ENCODE results near the gene AFMID. TPM values are rescaled to one million over a fixed set of nuclear protein-coding genes. Genes with fewer than 3 reads are reported as not detected.

AFMID gene
- total RNA-seq, 2 donors from 2014 or later = 78.9 to 94.6 TPM

DNA sequence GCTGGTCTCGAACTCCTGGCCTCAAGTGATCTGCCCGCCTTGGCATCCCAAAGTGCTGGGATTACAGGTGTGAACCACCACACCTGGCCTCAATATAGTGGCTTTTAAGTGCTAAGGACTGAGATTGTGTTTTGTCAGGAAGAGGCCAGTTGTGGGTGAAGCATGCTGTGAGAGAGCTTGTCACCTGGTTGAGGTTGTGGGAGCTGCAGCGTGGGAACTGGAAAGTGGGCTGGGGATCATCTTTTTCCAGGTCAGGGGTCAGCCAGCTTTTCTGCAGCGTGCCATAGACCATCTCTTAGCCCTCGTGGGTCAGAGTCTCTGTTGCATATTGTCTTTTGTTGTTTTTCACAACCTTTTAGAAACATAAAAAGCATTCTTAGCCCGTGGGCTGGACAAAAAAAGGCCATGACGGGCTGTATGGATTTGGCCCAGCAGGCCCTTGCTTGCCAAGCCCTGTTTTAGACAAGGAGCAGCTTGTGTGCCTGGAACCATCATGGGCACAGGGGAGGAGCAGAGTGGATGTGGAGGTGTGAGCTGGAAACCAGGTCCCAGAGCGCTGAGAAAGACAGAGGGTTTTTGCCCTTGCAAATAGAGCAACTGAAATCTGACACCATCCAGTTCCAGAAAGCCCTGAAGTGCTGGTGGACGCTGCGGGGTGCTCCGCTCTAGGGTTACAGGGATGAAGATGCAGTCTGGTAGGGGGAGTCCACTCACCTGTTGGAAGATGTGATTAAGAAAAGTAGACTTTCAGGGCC, 32.4 kb downstream of the AFMID start:
- ATAC-seq (no peak), DNase-seq (no peak)
- intact Hi-C loops (cut with DNase I) = no loop called here
- Histone ChIP-seq H3K27ac (no peak overlapping the region), H3K36me3 (replicated peaks in 1 of 2; ENCODE audit: insufficient read depth in 1 of 2, low read depth in 2 of 2) (no peaks in the 10 kb centered on the region), H3K9me3 (no peaks in the 10 kb centered on the region), H3K4me3 (no peak overlapping the region), H3K4me1 (no peaks in the 10 kb centered on the region), H3K27me3 (no peaks in the 10 kb centered on the region)
- no peak for TF ChIP-seq POLR2A (IDR thresholded peaks at IDR 0.05)
- TF ChIP-seq, protein P1, sequence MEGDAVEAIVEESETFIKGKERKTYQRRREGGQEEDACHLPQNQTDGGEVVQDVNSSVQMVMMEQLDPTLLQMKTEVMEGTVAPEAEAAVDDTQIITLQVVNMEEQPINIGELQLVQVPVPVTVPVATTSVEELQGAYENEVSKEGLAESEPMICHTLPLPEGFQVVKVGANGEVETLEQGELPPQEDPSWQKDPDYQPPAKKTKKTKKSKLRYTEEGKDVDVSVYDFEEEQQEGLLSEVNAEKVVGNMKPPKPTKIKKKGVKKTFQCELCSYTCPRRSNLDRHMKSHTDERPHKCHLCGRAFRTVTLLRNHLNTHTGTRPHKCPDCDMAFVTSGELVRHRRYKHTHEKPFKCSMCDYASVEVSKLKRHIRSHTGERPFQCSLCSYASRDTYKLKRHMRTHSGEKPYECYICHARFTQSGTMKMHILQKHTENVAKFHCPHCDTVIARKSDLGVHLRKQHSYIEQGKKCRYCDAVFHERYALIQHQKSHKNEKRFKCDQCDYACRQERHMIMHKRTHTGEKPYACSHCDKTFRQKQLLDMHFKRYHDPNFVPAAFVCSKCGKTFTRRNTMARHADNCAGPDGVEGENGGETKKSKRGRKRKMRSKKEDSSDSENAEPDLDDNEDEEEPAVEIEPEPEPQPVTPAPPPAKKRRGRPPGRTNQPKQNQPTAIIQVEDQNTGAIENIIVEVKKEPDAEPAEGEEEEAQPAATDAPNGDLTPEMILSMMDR (IDR thresholded peaks at IDR 0.05) = no peak
- WGBS, 2 donors = 89 to 91% methylated on average over 9 to 11 of the region's 11 CpGs

DNA sequence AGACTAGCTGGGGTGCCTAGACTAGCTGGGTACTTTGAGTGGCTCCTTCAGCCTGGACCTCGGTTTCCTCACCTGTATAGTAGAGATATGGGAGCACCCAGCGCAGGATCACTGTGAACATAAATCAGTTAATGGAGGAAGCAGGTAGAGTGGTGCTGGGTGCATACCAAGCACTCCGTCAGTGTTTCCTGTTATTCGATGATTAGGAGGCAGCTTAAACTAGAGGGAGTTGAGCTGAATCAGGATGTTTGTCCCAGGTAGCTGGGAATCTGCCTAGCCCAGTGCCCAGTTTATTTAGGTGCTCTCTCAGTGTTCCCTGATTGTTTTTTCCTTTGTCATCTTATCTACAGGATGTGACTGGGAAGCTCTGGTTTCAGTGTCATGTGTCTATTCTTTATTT, 35.9 kb downstream of the AFMID start:
- TF ChIP-seq, protein P1 (IDR thresholded peaks at IDR 0.05) = no peak
- TF ChIP-seq POLR2A (IDR thresholded peaks at IDR 0.05) = no peak
- H3K9me3 ChIP-seq = no peaks in the 10 kb centered on the region
- no peak overlapping the region for H3K4me3 ChIP-seq
- intact Hi-C loops (cut with DNase I) = no loop called here
- H3K36me3 ChIP-seq (replicated peaks in 1 of 2; ENCODE audit: insufficient read depth in 1 of 2, low read depth in 2 of 2) = no peaks in the 10 kb centered on the region
- H3K27me3 ChIP-seq = no peaks in the 10 kb centered on the region
- 62 to 93% methylated on average over 4 of the region's 4 CpGs for WGBS, 2 donors
- no peaks in the 10 kb centered on the region for H3K4me1 ChIP-seq
- no peak for ATAC-seq
- DNase-seq = no peak
- no peak overlapping the region for H3K27ac ChIP-seq

DNA sequence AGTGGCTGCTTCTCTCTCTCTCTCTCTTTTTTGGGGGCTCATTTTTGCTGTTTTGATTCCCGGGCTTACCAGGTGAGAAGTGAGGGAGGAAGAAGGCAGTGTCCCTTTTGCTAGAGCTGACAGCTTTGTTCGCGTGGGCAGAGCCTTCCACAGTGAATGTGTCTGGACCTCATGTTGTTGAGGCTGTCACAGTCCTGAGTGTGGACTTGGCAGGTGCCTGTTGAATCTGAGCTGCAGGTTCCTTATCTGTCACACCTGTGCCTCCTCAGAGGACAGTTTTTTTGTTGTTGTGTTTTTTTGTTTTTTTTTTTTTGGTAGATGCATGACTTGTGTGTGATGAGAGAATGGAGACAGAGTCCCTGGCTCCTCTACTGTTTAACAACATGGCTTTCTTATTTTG, 36.6 kb downstream of the AFMID start:
- intact Hi-C loops (cut with DNase I) = no loop called here
- no peak overlapping the region for H3K4me3 ChIP-seq
- H3K27ac ChIP-seq = no peak overlapping the region
- H3K4me1 ChIP-seq = no peaks in the 10 kb centered on the region
- no peaks in the 10 kb centered on the region for H3K9me3 ChIP-seq
- ATAC-seq = no peak
- no peak for DNase-seq
- H3K36me3 ChIP-seq (replicated peaks in 1 of 2; ENCODE audit: insufficient read depth in 1 of 2, low read depth in 2 of 2) = no peaks in the 10 kb centered on the region
- TF ChIP-seq, protein P1 (IDR thresholded peaks at IDR 0.05) = no peak
- no peaks in the 10 kb centered on the region for H3K27me3 ChIP-seq
- 73 to 94% methylated on average over 3 of the region's 3 CpGs for WGBS, 2 donors

DNA sequence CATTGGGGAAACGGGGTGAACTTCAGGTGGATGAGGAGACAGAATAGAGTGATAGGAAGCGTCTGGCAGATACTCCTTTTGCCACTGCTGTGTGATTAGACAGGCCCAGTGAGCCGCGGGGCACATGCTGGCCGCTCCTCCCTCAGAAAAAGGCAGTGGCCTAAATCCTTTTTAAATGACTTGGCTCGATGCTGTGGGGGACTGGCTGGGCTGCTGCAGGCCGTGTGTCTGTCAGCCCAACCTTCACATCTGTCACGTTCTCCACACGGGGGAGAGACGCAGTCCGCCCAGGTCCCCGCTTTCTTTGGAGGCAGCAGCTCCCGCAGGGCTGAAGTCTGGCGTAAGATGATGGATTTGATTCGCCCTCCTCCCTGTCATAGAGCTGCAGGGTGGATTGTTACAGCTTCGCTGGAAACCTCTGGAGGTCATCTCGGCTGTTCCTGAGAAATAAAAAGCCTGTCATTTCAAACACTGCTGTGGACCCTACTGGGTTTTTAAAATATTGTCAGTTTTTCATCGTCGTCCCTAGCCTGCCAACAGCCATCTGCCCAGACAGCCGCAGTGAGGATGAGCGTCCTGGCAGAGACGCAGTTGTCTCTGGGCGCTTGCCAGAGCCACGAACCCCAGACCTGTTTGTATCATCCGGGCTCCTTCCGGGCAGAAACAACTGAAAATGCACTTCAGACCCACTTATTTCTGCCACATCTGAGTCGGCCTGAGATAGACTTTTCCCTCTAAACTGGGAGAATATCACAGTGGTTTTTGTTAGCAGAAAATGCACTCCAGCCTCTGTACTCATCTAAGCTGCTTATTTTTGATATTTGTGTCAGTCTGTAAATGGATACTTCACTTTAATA, 37.3 kb downstream of the AFMID start:
- Histone ChIP-seq H3K27ac (no peak overlapping the region), H3K4me1 (no peaks in the 10 kb centered on the region), H3K4me3 (no peak overlapping the region), H3K36me3 (replicated peaks in 1 of 2; ENCODE audit: insufficient read depth in 1 of 2, low read depth in 2 of 2) (no peaks in the 10 kb centered on the region), H3K9me3 (no peaks in the 10 kb centered on the region), H3K27me3 (no peaks in the 10 kb centered on the region)
- ATAC-seq (no peak), DNase-seq (no peak)
- no peak for TF ChIP-seq POLR2A (IDR thresholded peaks at IDR 0.05)
- TF ChIP-seq, protein P1 (IDR thresholded peaks at IDR 0.05) = no peak
- intact Hi-C loops (cut with DNase I) = no loop called here
- 82 to 86% methylated on average over 21 to 27 of the region's 27 CpGs for WGBS, 2 donors

Data from body of pancreas (tissue), 4 donors.